Cardiac fibroblast (primary cell): ENCODE results near the gene KLHL9.

ENCODE experiments used
- DNase-seq, 2 donors: peaks; one replicate each; pipeline versions ENCODE4 v3.0.0 to v3.0.0-alpha.2; 2010; ENCODE audit warnings: low read depth in 2 of 2
- H3K4me3 ChIP-seq, 2 donors: replicated peaks in 1 of 2; 1 replicate in 1 of 2; 2 replicates in 1 of 2; pipeline ENCODE4 v1.5.1; 2011; ENCODE audit warnings: low read depth in 2 of 2, low read length in 2 of 2, mild to moderate bottlenecking in 2 of 2, moderate library complexity in 1 of 2
- CTCF ChIP-seq: IDR thresholded peaks from one replicate; pipeline ENCODE4 v1.5.1; 2011; ENCODE audit warnings: low read depth, mild to moderate bottlenecking, low read length, inconsistent platforms

KLHL9 gene

DNA sequence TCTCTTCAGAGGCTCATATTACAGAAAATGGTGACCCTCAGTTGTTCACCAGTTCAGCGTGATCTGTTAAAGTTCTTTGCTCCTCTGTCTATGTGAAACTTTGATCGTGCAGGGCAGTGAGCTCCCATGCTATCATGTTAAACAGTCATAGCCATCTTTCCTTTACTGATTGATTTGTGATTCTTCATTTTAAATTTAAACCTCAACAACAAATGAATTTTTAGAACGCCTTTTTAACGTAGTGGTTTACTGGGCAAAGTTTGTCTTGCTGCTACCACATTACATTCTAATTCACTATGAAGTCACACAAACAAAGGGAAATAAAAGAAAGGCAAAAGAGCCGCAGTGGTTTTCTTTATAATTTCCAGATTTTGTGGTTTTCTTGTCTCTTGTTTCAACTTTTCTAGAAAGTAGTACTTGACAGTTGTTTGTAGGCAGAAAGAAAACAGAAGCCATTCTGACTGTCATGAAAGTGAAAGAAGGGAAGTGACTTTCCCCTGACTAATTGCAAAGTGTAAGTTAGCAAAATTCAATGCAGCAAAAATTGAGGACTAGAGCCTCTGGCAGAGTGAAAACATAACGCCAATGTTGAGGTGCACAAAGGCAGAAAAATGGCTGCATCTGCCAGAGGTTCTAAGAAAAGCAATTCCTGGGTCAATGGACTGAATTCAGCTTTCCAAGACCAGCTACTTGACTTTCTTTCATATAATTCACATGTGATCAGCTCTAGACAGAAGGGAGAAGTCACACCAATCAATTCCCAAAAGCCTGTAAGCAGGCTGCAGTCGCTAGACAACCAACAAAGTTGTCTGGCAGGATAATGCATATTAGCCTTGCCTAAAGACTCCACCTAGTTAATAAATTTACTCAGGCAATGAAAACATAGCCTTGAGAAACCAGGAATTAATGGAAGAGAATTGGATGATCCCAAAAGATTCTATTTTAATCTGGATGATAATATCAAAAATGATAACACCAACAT lies 22.6 kb upstream of the KLHL9 start:
- TF ChIP-seq CTCF: no peak
- DNase-seq: no peak
- no peak overlapping the region for H3K4me3 ChIP-seq

DNA sequence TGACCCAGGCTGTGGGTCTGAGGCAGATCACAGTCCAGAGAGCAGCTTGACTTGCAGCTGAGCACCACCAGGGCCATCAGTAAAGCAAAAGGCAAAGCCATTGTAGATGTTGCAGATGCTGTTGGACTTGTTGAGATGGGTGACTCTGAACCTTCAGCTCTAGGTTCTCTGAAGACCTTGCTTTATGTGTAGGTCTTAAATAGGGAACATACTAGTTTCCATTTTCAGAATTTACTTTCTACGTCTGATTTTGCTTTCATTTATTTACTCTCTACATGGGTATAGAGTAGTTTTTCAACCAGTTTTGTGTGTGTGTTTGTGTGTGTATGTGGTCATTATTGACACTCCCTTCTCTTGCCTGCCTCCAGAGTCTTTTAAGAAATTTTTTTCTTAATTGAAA lies 15.6 kb upstream of the KLHL9 start, which contains the start of gene IFNA6:
IFNA6 (minus strand) TSS at position 101 of the 400 bp plus-strand sequence; CDS start at position 101, 0 bp downstream.
- no peak for DNase-seq
- no peak for TF ChIP-seq CTCF
- H3K4me3 ChIP-seq: no peak within 1 kb of the TSS

DNA sequence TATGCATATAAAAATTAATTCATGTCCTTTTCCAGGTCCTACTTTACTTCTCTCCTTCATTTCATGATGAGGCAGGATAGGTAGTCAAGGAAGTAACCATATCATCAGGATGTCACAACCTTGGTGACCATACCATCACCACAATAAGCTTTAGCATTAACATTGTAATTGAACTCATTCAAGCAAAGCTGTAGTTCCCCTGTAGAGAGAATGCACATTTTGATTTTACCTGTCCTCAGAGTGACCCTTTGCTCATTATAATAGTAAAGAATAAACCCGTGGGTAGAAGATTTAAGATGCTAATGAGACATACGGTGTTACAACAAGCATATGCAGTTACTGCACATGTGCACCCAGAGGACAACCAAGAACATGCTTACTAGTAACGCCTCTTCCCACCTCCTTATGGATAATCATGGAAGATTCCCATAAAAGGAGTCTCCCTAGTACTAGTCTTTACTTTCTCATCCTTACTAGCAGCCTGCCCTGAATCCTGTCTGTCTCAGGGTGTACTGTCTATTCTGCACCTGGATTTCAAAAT lies 13.3 kb upstream of the KLHL9 start:
- no peak for TF ChIP-seq CTCF
- H3K4me3 ChIP-seq: no peak overlapping the region
- DNase-seq: no peak

GRCh38 chr9:21340735-21341134 lies 5.5 kb upstream of the KLHL9 start:
- DNase-seq: no peak
- no peak overlapping the region for H3K4me3 ChIP-seq
- TF ChIP-seq CTCF: no peak

GRCh38 chr9:21336457-21336856 lies 1.3 kb upstream of the KLHL9 start:
- no peak overlapping the region for H3K4me3 ChIP-seq
- DNase-seq: no peak
- no peak for TF ChIP-seq CTCF

GRCh38 chr9:21333226-21333625 lies 2.0 kb downstream of the KLHL9 start:
- no peak for DNase-seq
- TF ChIP-seq CTCF: no peak
- no peak overlapping the region for H3K4me3 ChIP-seq
